ENCODE measurements around the gene NME7.

Gene NME7

DNA sequence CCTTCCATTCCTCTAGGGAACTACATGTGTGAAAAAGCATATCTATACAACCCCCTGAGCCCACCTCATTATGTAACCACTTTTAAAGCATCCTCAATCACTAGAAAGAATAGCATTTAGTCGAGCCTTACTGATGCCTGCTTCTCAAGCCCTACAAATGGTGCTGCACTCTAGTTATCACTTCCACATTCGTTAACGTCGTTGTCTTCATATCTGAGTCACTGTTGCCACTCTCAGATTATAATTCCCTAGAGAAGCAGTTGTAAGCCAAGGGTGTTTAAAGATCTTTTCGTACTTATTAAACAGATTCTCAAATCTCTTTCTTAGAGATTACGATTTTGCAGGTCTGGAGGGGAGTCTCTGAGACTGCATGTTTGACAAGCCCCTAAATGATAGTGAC lies 244.6 kb downstream of the NME7 start:
- TF ChIP-seq, protein P1, sequence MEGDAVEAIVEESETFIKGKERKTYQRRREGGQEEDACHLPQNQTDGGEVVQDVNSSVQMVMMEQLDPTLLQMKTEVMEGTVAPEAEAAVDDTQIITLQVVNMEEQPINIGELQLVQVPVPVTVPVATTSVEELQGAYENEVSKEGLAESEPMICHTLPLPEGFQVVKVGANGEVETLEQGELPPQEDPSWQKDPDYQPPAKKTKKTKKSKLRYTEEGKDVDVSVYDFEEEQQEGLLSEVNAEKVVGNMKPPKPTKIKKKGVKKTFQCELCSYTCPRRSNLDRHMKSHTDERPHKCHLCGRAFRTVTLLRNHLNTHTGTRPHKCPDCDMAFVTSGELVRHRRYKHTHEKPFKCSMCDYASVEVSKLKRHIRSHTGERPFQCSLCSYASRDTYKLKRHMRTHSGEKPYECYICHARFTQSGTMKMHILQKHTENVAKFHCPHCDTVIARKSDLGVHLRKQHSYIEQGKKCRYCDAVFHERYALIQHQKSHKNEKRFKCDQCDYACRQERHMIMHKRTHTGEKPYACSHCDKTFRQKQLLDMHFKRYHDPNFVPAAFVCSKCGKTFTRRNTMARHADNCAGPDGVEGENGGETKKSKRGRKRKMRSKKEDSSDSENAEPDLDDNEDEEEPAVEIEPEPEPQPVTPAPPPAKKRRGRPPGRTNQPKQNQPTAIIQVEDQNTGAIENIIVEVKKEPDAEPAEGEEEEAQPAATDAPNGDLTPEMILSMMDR (conservative IDR thresholded peaks at IDR 0.05; ENCODE audit: low read length) = no peak
- no peak overlapping the region for H3K4me3 ChIP-seq (ENCODE audit: low read length)
- DNase-seq (ENCODE audit: low read depth) = no peak

DNA sequence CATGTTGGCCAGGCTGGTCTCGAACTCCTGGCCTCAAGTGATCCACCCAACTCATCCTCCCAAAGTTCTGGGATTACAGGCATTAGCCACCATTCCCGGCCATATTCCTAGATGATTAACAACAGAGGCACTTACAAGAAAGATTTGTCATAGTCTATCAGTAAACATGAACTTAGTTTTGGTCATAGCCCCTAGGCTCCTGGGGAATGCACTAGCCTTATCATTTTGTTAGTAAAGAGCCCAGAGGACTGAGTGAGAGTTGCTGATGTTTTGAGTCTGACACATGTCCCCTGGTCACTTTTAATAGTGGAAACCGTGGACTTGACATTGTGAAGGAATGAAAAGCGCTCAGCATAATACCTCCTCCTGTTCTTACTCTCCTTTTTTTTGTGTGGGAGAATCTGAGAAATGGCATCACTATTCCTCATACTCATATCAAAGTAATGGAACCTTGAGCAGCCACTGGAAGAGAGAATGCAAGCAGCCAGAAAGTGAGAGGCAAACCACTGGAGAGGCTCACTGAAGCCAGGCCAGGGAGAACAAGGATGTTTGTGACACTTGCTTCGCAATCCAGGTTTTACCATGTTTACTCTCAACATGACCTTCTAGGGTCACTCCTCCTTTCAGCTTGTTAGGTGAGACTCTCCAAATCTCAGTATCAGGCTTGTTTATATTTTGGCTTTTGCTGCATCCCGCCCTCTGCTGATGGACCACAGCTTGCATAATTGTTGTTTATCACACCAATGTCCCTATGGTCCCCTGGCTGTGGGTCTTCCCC lies 246.3 kb downstream of the NME7 start:
- DNase-seq (ENCODE audit: low read depth) = no peak
- TF ChIP-seq, protein P1 (conservative IDR thresholded peaks at IDR 0.05; ENCODE audit: low read length) = no peak
- H3K4me3 ChIP-seq (ENCODE audit: low read length) = no peak overlapping the region

DNA sequence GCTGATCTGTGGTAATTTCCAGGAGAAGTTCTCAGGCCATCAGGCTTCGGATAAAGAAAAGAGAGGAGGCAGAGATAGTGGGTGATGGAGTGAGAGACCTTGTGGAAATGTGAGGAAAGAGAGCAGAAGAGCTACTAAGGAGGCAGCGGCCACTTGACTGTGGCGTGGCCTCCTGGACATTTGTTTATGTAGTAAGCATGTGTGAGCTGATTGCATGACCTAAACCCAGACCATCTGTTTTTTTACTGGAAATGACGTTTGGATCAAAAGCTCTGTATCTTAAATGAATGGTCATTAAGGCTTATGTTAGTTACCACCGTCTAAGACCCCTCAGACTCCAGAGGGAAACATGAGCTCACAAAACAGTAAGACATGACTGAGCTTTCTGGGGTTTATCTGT lies 247.5 kb downstream of the NME7 start:
- TF ChIP-seq, protein P1 (conservative IDR thresholded peaks at IDR 0.05; ENCODE audit: low read length) = no peak
- no peak overlapping the region for H3K4me3 ChIP-seq (ENCODE audit: low read length)
- DNase-seq (ENCODE audit: low read depth) = no peak

DNA sequence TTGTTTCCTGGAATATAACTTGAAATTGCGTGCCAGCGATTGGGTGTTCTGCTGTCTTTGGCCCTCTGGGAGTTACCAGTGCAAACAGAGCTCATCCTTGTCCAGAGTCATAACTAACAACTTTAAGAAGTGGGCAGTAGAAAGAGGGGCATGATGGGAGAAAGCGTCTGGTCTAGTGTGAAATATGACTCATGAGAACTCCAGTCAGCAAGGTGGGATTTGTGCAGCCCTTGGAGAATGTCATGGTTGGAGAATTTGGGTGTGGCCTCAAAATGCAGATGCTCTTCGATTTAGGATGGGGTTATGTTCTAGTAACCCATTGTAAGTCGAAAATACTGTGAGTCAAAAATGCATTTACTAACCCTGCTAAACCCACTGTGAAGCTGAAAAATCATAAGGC lies 248.2 kb downstream of the NME7 start:
- DNase-seq (ENCODE audit: low read depth) = peak; percentile 38
- TF ChIP-seq, protein P1 (conservative IDR thresholded peaks at IDR 0.05; ENCODE audit: low read length) = no peak
- H3K4me3 ChIP-seq (ENCODE audit: low read length) = no peak overlapping the region

DNA sequence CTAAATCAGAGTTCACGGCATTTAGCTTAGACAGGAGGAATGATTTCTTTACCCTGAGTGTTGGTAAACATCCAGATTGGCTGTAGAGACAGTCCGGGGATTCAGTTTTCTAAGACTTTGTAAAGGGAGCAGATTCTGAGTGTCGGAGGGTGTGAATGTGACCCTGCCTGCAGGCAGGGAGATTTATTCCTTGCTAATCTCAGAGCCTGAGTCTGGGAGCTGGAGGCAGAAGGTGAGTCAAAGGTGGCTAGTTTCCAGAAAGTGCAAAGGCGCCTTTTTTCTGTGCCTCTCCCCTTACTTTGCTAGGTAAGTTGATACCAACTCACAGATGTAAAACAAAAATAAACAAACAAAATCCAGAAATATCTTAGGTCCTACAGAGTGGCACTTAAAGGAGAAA lies 249.4 kb downstream of the NME7 start:
- TF ChIP-seq, protein P1 (conservative IDR thresholded peaks at IDR 0.05; ENCODE audit: low read length) = no peak
- no peak for DNase-seq (ENCODE audit: low read depth)
- no peak overlapping the region for H3K4me3 ChIP-seq (ENCODE audit: low read length)

DNA sequence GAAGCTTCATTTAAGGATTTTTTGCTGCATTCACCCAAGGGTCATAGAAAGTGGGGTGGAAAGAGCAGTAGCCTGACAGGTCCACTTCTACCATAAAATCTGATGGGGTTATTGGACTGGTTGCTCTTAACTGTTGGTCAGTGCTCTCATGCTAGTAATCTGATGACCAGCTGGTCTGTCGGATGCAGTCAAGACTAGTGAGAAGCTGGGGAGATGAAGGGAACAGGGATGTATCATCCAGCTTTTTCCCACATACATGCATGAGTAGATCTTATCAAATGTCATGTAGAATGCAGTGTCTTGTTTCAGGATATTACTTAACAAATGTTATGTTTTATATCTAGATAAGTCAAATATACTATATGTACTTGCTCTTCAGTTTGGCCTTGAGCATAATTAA lies 250.0 kb downstream of the NME7 start:
- no peak overlapping the region for H3K4me3 ChIP-seq (ENCODE audit: low read length)
- no peak for DNase-seq (ENCODE audit: low read depth)
- TF ChIP-seq, protein P1 (conservative IDR thresholded peaks at IDR 0.05; ENCODE audit: low read length) = no peak

DNA sequence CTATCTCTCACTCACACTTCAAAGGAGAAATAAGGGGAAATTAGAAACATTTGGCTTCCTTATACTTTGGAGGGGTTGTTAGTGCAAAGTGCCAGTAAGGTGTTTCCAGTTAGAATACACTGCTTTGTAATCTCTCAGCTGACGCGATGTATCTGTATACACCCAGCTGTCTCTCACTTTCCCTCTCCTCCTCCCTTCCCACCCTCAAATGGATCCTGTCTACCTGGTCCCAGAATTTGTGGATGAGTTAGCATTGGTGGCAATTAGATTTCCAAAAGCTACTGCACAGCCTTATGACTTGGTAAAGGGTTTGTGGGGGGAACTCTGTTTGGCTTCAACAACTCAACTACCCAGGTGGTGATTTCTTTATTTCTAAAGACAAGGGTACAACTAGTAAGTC lies 250.6 kb downstream of the NME7 start:
- TF ChIP-seq, protein P1 (conservative IDR thresholded peaks at IDR 0.05; ENCODE audit: low read length) = no peak

More for the DNA sequence above, 250.6 kb downstream of the NME7 start:
- no peak for DNase-seq (ENCODE audit: low read depth)
- no peak overlapping the region for H3K4me3 ChIP-seq (ENCODE audit: low read length)
